IMR-90 (cell line): ENCODE results near the gene SARNP. TPM values are rescaled to one million over a fixed set of nuclear protein-coding genes. Genes with fewer than 3 reads are reported as not detected.

Experiments
- ATAC-seq: fragments of 200-7000 bp; cut with Tn5 transposase; 2 replicates; pipeline ENCODE4 v1.9.1; 2020; ENCODE audit warnings: low read depth, mild to moderate bottlenecking, moderate library complexity
- BruUV-seq: library from RNA; stranded (reverse); fragments of 400-500 nt; replicated peaks from 2 replicates; lab custom pipeline; 2021; lab: Mats Ljungman, UMichigan
- CTCF ChIA-PET: fragments of 300-600 bp; formaldehyde crosslinking; extraction: SDS; loops from one replicate; lab custom pipeline; 2021; ENCODE audit warnings: antibody characterized with exemption; lab: Yijun Ruan, JAX
- POLR2A ChIA-PET: fragments of 300-600 bp; sonication (Branson Sonifier 250); formaldehyde crosslinking; loops from one replicate; lab custom pipeline; 2022; ENCODE audit warnings: antibody characterized with exemption; ENCODE audit not compliant: unreplicated experiment; lab: Charles Lee
- DNase-seq: peaks from one replicate; pipeline ENCODE4 v3.0.0; 2013
- H2AFZ ChIP-seq: replicated peaks from 2 replicates; pipeline ENCODE3; 2013; ENCODE audit warnings: low read length, mild to moderate bottlenecking; ENCODE audit not compliant: poor library complexity
- H2AK5ac ChIP-seq: 2 replicates; pipeline ENCODE4 v1.6.1; 2013; ENCODE audit warnings: low read depth, low read length, inconsistent platforms
- H2AK9ac ChIP-seq: replicated peaks from 2 replicates; pipeline ENCODE3; 2013; ENCODE audit warnings: mild to moderate bottlenecking, low read depth, low read length, moderate library complexity; ENCODE audit not compliant: poor library complexity
- H2BK120ac ChIP-seq: 2 replicates; pipeline ENCODE4 v1.6.1; 2013; ENCODE audit warnings: low read depth, low read length, inconsistent platforms
- H2BK15ac ChIP-seq: 3 replicates; pipeline ENCODE4 v1.6.1; 2013; ENCODE audit warnings: low read depth, low read length, inconsistent platforms
- H2BK20ac ChIP-seq: 2 replicates; pipeline ENCODE4 v1.6.1; 2013; ENCODE audit warnings: low read depth, mild to moderate bottlenecking, inconsistent platforms, low read length, moderate library complexity
- H2BK5ac ChIP-seq: 2 replicates; pipeline ENCODE4 v1.6.1; 2013; ENCODE audit warnings: mild to moderate bottlenecking, low read depth, low read length, inconsistent platforms; ENCODE audit not compliant: poor library complexity, severe bottlenecking
- H3K14ac ChIP-seq: replicated peaks from 2 replicates; pipeline ENCODE4 v1.6.1; 2013; ENCODE audit warnings: low read depth, low read length, inconsistent platforms
- H3K18ac ChIP-seq: 2 replicates; pipeline ENCODE4 v1.6.1; 2013; ENCODE audit warnings: low read depth, low read length, control low read depth
- H3K23ac ChIP-seq: 2 replicates; pipeline ENCODE4 v1.6.1; 2013; ENCODE audit warnings: low read depth, low read length, inconsistent platforms
- H3K27ac ChIP-seq: 2 replicates; pipeline ENCODE4 v1.5.1; 2013; ENCODE audit warnings: mild to moderate bottlenecking, control low read depth, low read length; ENCODE audit not compliant: insufficient read depth
- H3K27me3 ChIP-seq: 2 replicates; pipeline ENCODE4 v1.6.1; 2013; ENCODE audit warnings: low read length; ENCODE audit not compliant: control insufficient read depth, insufficient read depth
- H3K36me3 ChIP-seq: 2 replicates; pipeline ENCODE4 v1.6.1; 2013; ENCODE audit warnings: low read length, mixed read lengths; ENCODE audit not compliant: control insufficient read depth, insufficient read depth
- H3K4ac ChIP-seq: 2 replicates; pipeline ENCODE4 v1.6.1; 2013; ENCODE audit warnings: low read depth, low read length, inconsistent platforms
- H3K4me1 ChIP-seq: 2 replicates; pipeline ENCODE4 v1.6.1; 2013; ENCODE audit warnings: low read length, mixed read lengths; ENCODE audit not compliant: control insufficient read depth, insufficient read depth
- H3K4me2 ChIP-seq: 2 replicates; pipeline ENCODE4 v1.6.1; 2013; ENCODE audit warnings: low read depth, mild to moderate bottlenecking, control low read depth, low read length, moderate library complexity
- H3K4me3 ChIP-seq: 2 replicates; pipeline ENCODE4 v1.5.1; 2013; ENCODE audit warnings: low read depth, mild to moderate bottlenecking, control low read depth, low read length, moderate library complexity; ENCODE audit not compliant: insufficient read depth
- H3K56ac ChIP-seq: 2 replicates; pipeline ENCODE4 v1.6.1; 2013; ENCODE audit warnings: low read length, inconsistent platforms; ENCODE audit not compliant: insufficient read depth; ENCODE audit errors: extremely low read depth
- H3K79me1 ChIP-seq, 2 experiments: 2 replicates each; pipeline ENCODE4 v1.6.1; 2013; ENCODE audit warnings: low read length in 2 of 2, inconsistent platforms in 1 of 2, low read depth in 1 of 2
- H3K9ac ChIP-seq: 2 replicates; pipeline ENCODE4 v1.6.1; 2013; ENCODE audit warnings: low read depth, low read length, control low read depth
- H3K9me1 ChIP-seq: 2 replicates; pipeline ENCODE4 v1.6.1; 2013; ENCODE audit warnings: low read length, inconsistent platforms; ENCODE audit not compliant: insufficient read depth
- H3K9me3 ChIP-seq: 2 replicates; pipeline ENCODE4 v1.6.1; 2013; ENCODE audit warnings: low read length; ENCODE audit not compliant: control insufficient read depth, insufficient read depth
- H4K20me1 ChIP-seq: 2 replicates; pipeline ENCODE4 v1.6.1; 2013; ENCODE audit warnings: low read length, inconsistent platforms; ENCODE audit not compliant: insufficient read depth
- H4K5ac ChIP-seq: 2 replicates; pipeline ENCODE4 v1.6.1; 2013; ENCODE audit warnings: mild to moderate bottlenecking, low read depth, low read length, control low read depth
- H4K8ac ChIP-seq, 2 experiments: 2 replicates each; pipeline ENCODE4 v1.6.1; 2013; ENCODE audit warnings: low read depth in 2 of 2, low read length in 2 of 2, control low read depth in 1 of 2, inconsistent platforms in 1 of 2
- H4K91ac ChIP-seq: 2 replicates; pipeline ENCODE4 v1.6.1; 2013; ENCODE audit warnings: low read depth, low read length, inconsistent platforms; ENCODE audit not compliant: insufficient read depth
- CEBPB ChIP-seq: IDR thresholded peaks from 2 replicates; pipeline ENCODE4 v1.6.1; 2012; ENCODE audit warnings: low read depth, low read length, improper control_type of control experiment
- CTCF ChIP-seq: conservative IDR thresholded peaks from 2 replicates; pipeline ENCODE4 v1.5.1; 2012; ENCODE audit warnings: mild to moderate bottlenecking, low read depth, low read length, improper control_type of control experiment
- FOS ChIP-seq: fragments of 150-350 bp; IDR thresholded peaks from 2 replicates; pipeline ENCODE4 v1.6.1; 2016; ENCODE audit warnings: low read depth, low read length
- MAFK ChIP-seq: IDR thresholded peaks from 2 replicates; pipeline ENCODE4 v1.6.1; 2012; ENCODE audit warnings: low read depth, low read length, improper control_type of control experiment
- MAZ ChIP-seq: IDR thresholded peaks from 2 replicates; pipeline ENCODE4 v1.6.1; 2012; ENCODE audit warnings: low read depth, mild to moderate bottlenecking, low read length, improper control_type of control experiment, moderate library complexity, borderline replicate concordance
- NFE2L2 ChIP-seq: fragments of 150-350 bp; IDR thresholded peaks from 2 replicates; pipeline ENCODE4 v1.6.1; 2016; ENCODE audit warnings: low read depth, mild to moderate bottlenecking, low read length
- RAD21 ChIP-seq: IDR thresholded peaks from 2 replicates; pipeline ENCODE4 v1.6.1; 2012; ENCODE audit warnings: low read length, improper control_type of control experiment
- SMC3 ChIP-seq: fragments of 150-350 bp; IDR thresholded peaks from 2 replicates; pipeline ENCODE4 v1.6.1; 2016; ENCODE audit warnings: low read depth, mild to moderate bottlenecking, antibody characterized with exemption, low read length, moderate library complexity
- WGBS, 2 experiments: methylation state at CpG; one replicate each; pipeline versions ENCODE4 v1.1.5 to v1.1.7; 2013; ENCODE audit warnings: missing lambda C conversion rate in 2 of 2; ENCODE audit not compliant: insufficient read length in 1 of 2; ENCODE audit errors: extremely low coverage in 2 of 2; 5-methylcytosine and 5-hydroxymethylcytosine counted together
- dilution Hi-C: fragments of 300-500 bp; cut with HindIII; formaldehyde crosslinking; loops from one replicate; pipeline ENCODE4 v1.14.3; 2018; ENCODE audit warnings: low sequenced_read_pairs; ENCODE audit not compliant: unreplicated experiment
- in situ Hi-C: fragments of 300-500 bp; cut with MboI; formaldehyde crosslinking; loops from 3 replicates; pipeline ENCODE4 v1.14.3; 2019; ENCODE audit warnings: low sequenced_read_pairs, inconsistent platforms, mixed read lengths
- intact Hi-C: fragments of 100-400 bp; cut with micrococcal nuclease; formaldehyde crosslinking; loops from 2 replicates; pipeline ENCODE4 v1.10.0; 2022
- polyA plus RNA-seq, 3 experiments: library from polyadenylated mRNA; depleted of rRNA; stranded (reverse); fragments of >200 nt; gene quantifications; 2 replicates each; pipeline ENCODE4 v1.2.3, GENCODE V29; 2012; ENCODE audit warnings: low replicate concordance in 1 of 3
- total RNA-seq: library from RNA; depleted of rRNA; stranded (reverse); fragments of >200 nt; gene quantifications from 2 replicates; pipeline ENCODE4 v1.2.3, GENCODE V29; 2012
- TF ChIP-seq, protein P1 (sequence below): fragments of 150-350 bp; IDR thresholded peaks from 2 replicates; pipeline ENCODE4 v1.6.1; 2016; ENCODE audit warnings: low read depth, mild to moderate bottlenecking, low read length, moderate library complexity, borderline replicate concordance

Gene SARNP
- total and polyA plus RNA-seq, 2 of the 4 experiments (the other 2 are of a cell fraction), result 46.8 to 103 TPM

GRCh38 chr12:55725556-55725955 lies 92.0 kb downstream of the SARNP start:
- Histone ChIP-seq H3K36me3 (peaks cover 45% of the 10 kb centered on the region), H3K14ac (no peak overlapping the region), H2BK5ac (no peak overlapping the region), H4K91ac (no peak overlapping the region), H3K23ac (peak overlapping the region; percentile 23; the same call in 1 of the 2 replicates), H2AFZ (peak overlapping the region; percentile 29), H2BK15ac (no peak overlapping the region), H3K4me3 (no peak overlapping the region), H2AK5ac (no peak overlapping the region), H3K9me1 (0 out of 2 replicates have a peak, but pooled peaks cover 3% of the 10 kb centered on the region), H3K9me3 (no peaks in the 10 kb centered on the region), H4K20me1 (peaks cover 73% of the 10 kb centered on the region), H4K5ac (no peak overlapping the region), H3K9ac (peak overlapping the region; percentile 6; the same call in 1 of the 2 replicates), H3K4ac (no peak overlapping the region), H3K56ac (no peak overlapping the region), H3K4me1 (peaks cover 13% of the 10 kb centered on the region), H2BK20ac (no peak overlapping the region), H4K8ac (no peak overlapping the region), H2AK9ac (no peak overlapping the region), H3K18ac (no peak overlapping the region), H2BK120ac (no peak overlapping the region), H3K27me3 (no peaks in the 10 kb centered on the region), H3K27ac (no peak overlapping the region), H3K79me1 (peaks cover 10 to 60% of the 10 kb centered on the region in 2 experiments), H3K4me2 (no peak overlapping the region)
- 17% methylated on average over 1 of the region's 3 CpGs; no CpG with 5 or more reads in 1 of the 2 experiments for WGBS, 2 experiments
- no peak for DNase-seq
- ATAC-seq, result no peak
- POLR2A ChIA-PET, result no interaction called here
- BruUV-seq, result no TSS peak
- intact Hi-C loops, result no loop called here
- CTCF ChIA-PET, result no interaction called here
- TF ChIP-seq SMC3, result no peak
- TF ChIP-seq, protein P1, sequence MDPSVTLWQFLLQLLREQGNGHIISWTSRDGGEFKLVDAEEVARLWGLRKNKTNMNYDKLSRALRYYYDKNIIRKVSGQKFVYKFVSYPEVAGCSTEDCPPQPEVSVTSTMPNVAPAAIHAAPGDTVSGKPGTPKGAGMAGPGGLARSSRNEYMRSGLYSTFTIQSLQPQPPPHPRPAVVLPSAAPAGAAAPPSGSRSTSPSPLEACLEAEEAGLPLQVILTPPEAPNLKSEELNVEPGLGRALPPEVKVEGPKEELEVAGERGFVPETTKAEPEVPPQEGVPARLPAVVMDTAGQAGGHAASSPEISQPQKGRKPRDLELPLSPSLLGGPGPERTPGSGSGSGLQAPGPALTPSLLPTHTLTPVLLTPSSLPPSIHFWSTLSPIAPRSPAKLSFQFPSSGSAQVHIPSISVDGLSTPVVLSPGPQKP, result no peak
- TF ChIP-seq NFE2L2, result no peak
- TF ChIP-seq CTCF, result no peak
- TF ChIP-seq MAFK, result no peak
- no peak for TF ChIP-seq MAZ
- no peak for TF ChIP-seq CEBPB
- TF ChIP-seq RAD21, result no peak
- no peak for TF ChIP-seq FOS
- dilution Hi-C loops, result no loop called here
- in situ Hi-C loops, result no loop called here
